Gastrocnemius medialis (tissue), 4 donors: ENCODE results near the gene ERGIC3.

Source experiments
- POLR2A ChIP-seq, 2 donors: fragments of 450-650 bp; IDR thresholded peaks; one replicate each; pipeline ENCODE4 v1.6.1; 2017; ENCODE audit warnings: antibody characterized with exemption in 2 of 2, mild to moderate bottlenecking in 2 of 2, moderate library complexity in 2 of 2
- TF ChIP-seq, protein P1 (sequence below), 5 experiments: fragments of 450-650 bp in 3 of 5; fragments of 200-600 bp in 2 of 5; sonication (generic) in 2 of 5; IDR thresholded peaks in 4 of 5; conservative IDR thresholded peaks in 1 of 5; 1 replicate in 4 of 5; 2 replicates in 1 of 5; pipeline ENCODE4 v1.5.1; 2016 to 2019; ENCODE audit warnings: antibody characterized with exemption in 5 of 5, mild to moderate bottlenecking in 3 of 5, moderate library complexity in 3 of 5

GRCh38 chr20:35602851-35603495, 61.1 kb downstream of the ERGIC3 start:
- TF ChIP-seq, protein P1, sequence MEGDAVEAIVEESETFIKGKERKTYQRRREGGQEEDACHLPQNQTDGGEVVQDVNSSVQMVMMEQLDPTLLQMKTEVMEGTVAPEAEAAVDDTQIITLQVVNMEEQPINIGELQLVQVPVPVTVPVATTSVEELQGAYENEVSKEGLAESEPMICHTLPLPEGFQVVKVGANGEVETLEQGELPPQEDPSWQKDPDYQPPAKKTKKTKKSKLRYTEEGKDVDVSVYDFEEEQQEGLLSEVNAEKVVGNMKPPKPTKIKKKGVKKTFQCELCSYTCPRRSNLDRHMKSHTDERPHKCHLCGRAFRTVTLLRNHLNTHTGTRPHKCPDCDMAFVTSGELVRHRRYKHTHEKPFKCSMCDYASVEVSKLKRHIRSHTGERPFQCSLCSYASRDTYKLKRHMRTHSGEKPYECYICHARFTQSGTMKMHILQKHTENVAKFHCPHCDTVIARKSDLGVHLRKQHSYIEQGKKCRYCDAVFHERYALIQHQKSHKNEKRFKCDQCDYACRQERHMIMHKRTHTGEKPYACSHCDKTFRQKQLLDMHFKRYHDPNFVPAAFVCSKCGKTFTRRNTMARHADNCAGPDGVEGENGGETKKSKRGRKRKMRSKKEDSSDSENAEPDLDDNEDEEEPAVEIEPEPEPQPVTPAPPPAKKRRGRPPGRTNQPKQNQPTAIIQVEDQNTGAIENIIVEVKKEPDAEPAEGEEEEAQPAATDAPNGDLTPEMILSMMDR (IDR thresholded peaks at IDR 0.05 in 4 of 5, conservative IDR thresholded peaks at IDR 0.05 in 1 of 5) = no peak
- TF ChIP-seq POLR2A (IDR thresholded peaks at IDR 0.05) = no peak
